GM23338 (cell line): ENCODE measurements around the gene CNTN1. TPM values are rescaled to one million over a fixed set of nuclear protein-coding genes. Genes with fewer than 3 reads are reported as not detected.

Source experiments
- ATAC-seq: fragments of 200-7000 bp; cut with Tn5 transposase; 3 replicates; pipeline ENCODE4 v1.9.1; 2020
- DNase-seq: peaks from one replicate; pipeline ENCODE4 v3.0.0-alpha.2; 2015; ENCODE audit warnings: low spot score
- H2AFZ ChIP-seq: fragments of 200-600 bp; sonication (generic); 2 replicates; pipeline ENCODE4 v1.8.0; 2016; ENCODE audit warnings: antibody characterized with exemption, mild to moderate bottlenecking, moderate library complexity
- H3F3A ChIP-seq: fragments of 200-600 bp; sonication (generic); replicated peaks from 2 replicates; pipeline ENCODE4 v1.8.0; 2017; ENCODE audit warnings: antibody characterized with exemption, mixed run types, low read depth
- H3K27ac ChIP-seq: fragments of 200-600 bp; sonication (generic); 2 replicates; pipeline ENCODE4 v1.6.1; 2016; ENCODE audit warnings: low read depth
- H3K27me3 ChIP-seq: fragments of 200-600 bp; sonication (generic); 2 replicates; pipeline ENCODE4 v1.8.0; 2016; ENCODE audit warnings: mild to moderate bottlenecking, mixed run types, moderate library complexity; ENCODE audit not compliant: insufficient read depth
- H3K36me3 ChIP-seq: fragments of 200-600 bp; sonication (generic); 2 replicates; pipeline ENCODE4 v1.8.0; 2016; ENCODE audit warnings: mild to moderate bottlenecking; ENCODE audit not compliant: insufficient read depth
- H3K4me1 ChIP-seq: fragments of 200-600 bp; sonication (generic); 2 replicates; pipeline ENCODE4 v1.8.0; 2016; ENCODE audit warnings: mild to moderate bottlenecking, moderate library complexity; ENCODE audit not compliant: insufficient read depth
- H3K4me2 ChIP-seq: fragments of 200-600 bp; sonication (generic); 2 replicates; pipeline ENCODE4 v1.7.1; 2017; ENCODE audit warnings: mixed run types
- H3K4me3 ChIP-seq: fragments of 200-600 bp; sonication (generic); 2 replicates; pipeline ENCODE4 v1.6.1; 2016; ENCODE audit warnings: mixed run types
- H3K79me2 ChIP-seq: fragments of 200-600 bp; sonication (generic); replicated peaks from 2 replicates; pipeline ENCODE4 v1.8.0; 2017; ENCODE audit warnings: mild to moderate bottlenecking; ENCODE audit not compliant: insufficient read depth
- H3K9me2 ChIP-seq: fragments of 200-600 bp; sonication (generic); 2 replicates; pipeline ENCODE4 v1.8.0; 2017; ENCODE audit not compliant: insufficient read depth
- H4K20me1 ChIP-seq: fragments of 200-600 bp; sonication (generic); replicated peaks from 2 replicates; pipeline ENCODE4 v1.8.0; 2017; ENCODE audit warnings: mild to moderate bottlenecking; ENCODE audit not compliant: insufficient read depth
- H3K27ac Mint-ChIP-seq: 2 replicates; pipeline ENCODE4 v1.8.0; 2020; ENCODE audit warnings: inconsistent platforms, mild to moderate bottlenecking, moderate library complexity, mixed read lengths
- H3K27me3 Mint-ChIP-seq: 3 replicates; pipeline ENCODE4 v1.8.0; 2022; ENCODE audit warnings: low read depth, mild to moderate bottlenecking, moderate library complexity, mixed read lengths, inconsistent platforms; ENCODE audit not compliant: insufficient read depth, poor library complexity
- H3K36me3 Mint-ChIP-seq: 3 replicates; pipeline ENCODE4 v1.8.0; 2021; ENCODE audit warnings: low read depth, mild to moderate bottlenecking, inconsistent platforms, moderate library complexity, mixed read lengths
- H3K4me1 Mint-ChIP-seq: 3 replicates; pipeline ENCODE4 v1.8.0; 2020; ENCODE audit warnings: mild to moderate bottlenecking, inconsistent platforms, mixed read lengths
- H3K4me3 Mint-ChIP-seq: 3 replicates; pipeline ENCODE4 v1.8.0; 2021; ENCODE audit warnings: moderate library complexity, mild to moderate bottlenecking, inconsistent platforms, mixed read lengths
- H3K9me3 Mint-ChIP-seq: 3 replicates; pipeline ENCODE4 v1.8.0; 2020; ENCODE audit warnings: moderate library complexity, mild to moderate bottlenecking, inconsistent platforms, mixed read lengths
- ETS1 ChIP-seq: IDR thresholded peaks from 2 replicates; pipeline ENCODE4 v1.6.1; 2016; ENCODE audit warnings: antibody characterized with exemption
- EZH2 ChIP-seq: fragments of 200-600 bp; sonication (generic); IDR thresholded peaks from one replicate; pipeline ENCODE4 v1.8.0; 2017; ENCODE audit warnings: antibody characterized with exemption, mild to moderate bottlenecking, low read depth; ENCODE audit not compliant: unreplicated experiment
- POLR2AphosphoS5 ChIP-seq: IDR thresholded peaks from 2 replicates; pipeline ENCODE4 v1.6.1; 2016; ENCODE audit warnings: antibody characterized with exemption, low read depth
- ZNF331 ChIP-seq: fragments of 250-450 bp; sonication (Bioruptor Pico); IDR thresholded peaks from 2 replicates; pipeline ENCODE4 v1.5.0; 2020; ENCODE audit warnings: low read depth, mild to moderate bottlenecking, moderate library complexity
- ZNF462 ChIP-seq: fragments of 250-450 bp; sonication (Bioruptor Pico); IDR thresholded peaks from 2 replicates; pipeline ENCODE4 v1.5.0; 2020; ENCODE audit warnings: mild to moderate bottlenecking, moderate library complexity
- polyA plus RNA-seq: library from polyadenylated mRNA; unstranded; fragments of >200 nt; fragmentation: Nextera tagmentation; extraction: Ambion mirVana; gene quantifications from 2 replicates; pipeline ENCODE4 v1.2.1, GENCODE V29; 2016
- total RNA-seq: library from RNA; depleted of rRNA; stranded (reverse); fragments of >200 nt; shearing (Covaris generic); gene quantifications from 2 replicates; pipeline ENCODE4 v1.2.3, GENCODE V29; 2014
- TF ChIP-seq, protein P1 (sequence below), 2 experiments: fragments of 200-600 bp in 1 of 2; sonication (generic) in 1 of 2; conservative IDR thresholded peaks; 2 replicates each; pipeline versions ENCODE4 v1.5.1 to v1.6.1; 2016 to 2017; ENCODE audit warnings: antibody characterized with exemption in 2 of 2, low read depth in 2 of 2, mild to moderate bottlenecking in 2 of 2, moderate library complexity in 1 of 2

The CNTN1 gene
- total and polyA plus RNA-seq, 2 experiments from 2014 or later: 5.0 to 27.0 TPM

- no peak for TF ChIP-seq ZNF462
- no peak for TF ChIP-seq EZH2
- no peak for TF ChIP-seq ZNF331 (CRISPR knock-in tag)
- TF ChIP-seq, protein P1, sequence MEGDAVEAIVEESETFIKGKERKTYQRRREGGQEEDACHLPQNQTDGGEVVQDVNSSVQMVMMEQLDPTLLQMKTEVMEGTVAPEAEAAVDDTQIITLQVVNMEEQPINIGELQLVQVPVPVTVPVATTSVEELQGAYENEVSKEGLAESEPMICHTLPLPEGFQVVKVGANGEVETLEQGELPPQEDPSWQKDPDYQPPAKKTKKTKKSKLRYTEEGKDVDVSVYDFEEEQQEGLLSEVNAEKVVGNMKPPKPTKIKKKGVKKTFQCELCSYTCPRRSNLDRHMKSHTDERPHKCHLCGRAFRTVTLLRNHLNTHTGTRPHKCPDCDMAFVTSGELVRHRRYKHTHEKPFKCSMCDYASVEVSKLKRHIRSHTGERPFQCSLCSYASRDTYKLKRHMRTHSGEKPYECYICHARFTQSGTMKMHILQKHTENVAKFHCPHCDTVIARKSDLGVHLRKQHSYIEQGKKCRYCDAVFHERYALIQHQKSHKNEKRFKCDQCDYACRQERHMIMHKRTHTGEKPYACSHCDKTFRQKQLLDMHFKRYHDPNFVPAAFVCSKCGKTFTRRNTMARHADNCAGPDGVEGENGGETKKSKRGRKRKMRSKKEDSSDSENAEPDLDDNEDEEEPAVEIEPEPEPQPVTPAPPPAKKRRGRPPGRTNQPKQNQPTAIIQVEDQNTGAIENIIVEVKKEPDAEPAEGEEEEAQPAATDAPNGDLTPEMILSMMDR (conservative IDR thresholded peaks at IDR 0.05; ENCODE audit: low read depth in 2 of 2): no peak
- no peak for TF ChIP-seq POLR2AphosphoS5
These were observed 307.0 kb downstream of the CNTN1 start (continued) for GRCh38 chr12:40999210-40999609.

DNA sequence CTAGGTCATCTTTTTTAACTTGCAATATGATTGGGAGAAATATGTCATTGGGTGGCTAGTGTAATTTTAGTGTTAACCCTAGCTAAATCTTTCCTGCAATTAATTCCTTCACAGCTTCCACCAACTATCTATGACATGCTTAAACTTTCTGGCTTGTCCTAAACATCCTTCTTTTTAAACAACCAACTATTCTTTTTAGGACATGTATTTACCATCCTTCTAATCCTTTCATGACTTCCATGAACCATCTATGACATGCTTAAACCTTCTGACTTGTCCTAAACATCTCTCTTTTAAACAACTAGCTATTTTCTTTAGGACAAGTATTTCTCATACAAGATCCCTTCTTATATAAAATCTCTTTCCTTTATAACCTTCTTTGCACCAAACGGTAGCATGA, 316.2 kb downstream of the CNTN1 start:
- no peak overlapping the region for H3K27ac Mint-ChIP-seq
- H3K9me2 ChIP-seq: no peaks in the 10 kb centered on the region
- no peaks in the 10 kb centered on the region for H3K4me1 Mint-ChIP-seq
- peaks cover 87% of the 10 kb centered on the region for H3K36me3 Mint-ChIP-seq
- H3K27me3 Mint-ChIP-seq: peaks cover 2% of the 10 kb centered on the region
- H3K79me2 ChIP-seq: no peaks in the 10 kb centered on the region
- no peak overlapping the region for H3K4me3 Mint-ChIP-seq
- peaks cover 32% of the 10 kb centered on the region for H3K36me3 ChIP-seq
- ATAC-seq: no peak
- no peak overlapping the region for H3K4me2 ChIP-seq
- no peaks in the 10 kb centered on the region for H3K27me3 ChIP-seq
- H2AFZ ChIP-seq: no peak overlapping the region
- no peak overlapping the region for H3K4me3 ChIP-seq
- H3K4me1 ChIP-seq: no peaks in the 10 kb centered on the region
- peaks cover 96% of the 10 kb centered on the region for H3K9me3 Mint-ChIP-seq
- DNase-seq: peak; percentile 49
- no peak overlapping the region for H3K27ac ChIP-seq
- no peaks in the 10 kb centered on the region for H4K20me1 ChIP-seq
- H3F3A ChIP-seq: no peaks in the 10 kb centered on the region
- TF ChIP-seq ETS1 (no peak), ZNF331 (CRISPR knock-in tag) (no peak)
- TF ChIP-seq, protein P1 (conservative IDR thresholded peaks at IDR 0.05; ENCODE audit: low read depth in 2 of 2): no peak
